Keratinocyte (primary cell): ENCODE data around the gene VSIR. TPM values are rescaled to one million over a fixed set of nuclear protein-coding genes. Genes with fewer than 3 reads are reported as not detected.

Experiments
- DNase-seq: peaks from one replicate; pipeline ENCODE4 v3.0.0-alpha.2; 2011; ENCODE audit warnings: low read depth, missing footprints, low spot score
- FAIRE-seq: peaks from 2 replicates; lab custom pipeline; 2011; peaks lifted over from hg19 to GRCh38; lab: Jason Lieb, UNC
- H2AFZ ChIP-seq: 2 replicates; pipeline ENCODE4 v1.6.0; 2012; ENCODE audit warnings: low read length, control low read depth, inconsistent platforms; ENCODE audit not compliant: control insufficient read depth
- H3K27ac ChIP-seq: 2 replicates; pipeline ENCODE4 v1.5.1; 2011; ENCODE audit warnings: low read length; ENCODE audit not compliant: control insufficient read depth, insufficient read depth
- H3K27me3 ChIP-seq: 3 replicates; pipeline ENCODE4 v1.6.0; 2011; ENCODE audit warnings: low read length; ENCODE audit not compliant: control insufficient read depth, insufficient read depth; ENCODE audit errors: extremely low read depth
- H3K36me3 ChIP-seq, 2 experiments: 2 replicates in 1 of 2; 3 replicates in 1 of 2; pipeline ENCODE4 v1.5.1; 2011; ENCODE audit warnings: low read length in 2 of 2, mild to moderate bottlenecking in 1 of 2; ENCODE audit not compliant: control insufficient read depth in 2 of 2, insufficient read depth in 2 of 2; ENCODE audit errors: extremely low read depth in 1 of 2
- H3K4me1 ChIP-seq: 3 replicates; pipeline ENCODE4 v1.5.1; 2011; ENCODE audit warnings: low read length; ENCODE audit not compliant: control insufficient read depth, insufficient read depth; ENCODE audit errors: extremely low read depth
- H3K4me2 ChIP-seq: 3 replicates; pipeline ENCODE4 v1.6.0; 2011; ENCODE audit warnings: low read depth, low read length; ENCODE audit not compliant: control insufficient read depth, insufficient read depth; ENCODE audit errors: extremely low read depth
- H3K4me3 ChIP-seq, 3 experiments: fragments of 200-600 bp in 1 of 3; sonication (generic) in 1 of 3; 2 replicates in 2 of 3; 3 replicates in 1 of 3; pipeline ENCODE4 v1.5.1; 2011 to 2016; ENCODE audit warnings: low read length in 3 of 3, mild to moderate bottlenecking in 3 of 3, control low read depth in 2 of 3, inconsistent platforms in 1 of 3, low read depth in 1 of 3, mixed read lengths in 1 of 3, mixed run types in 1 of 3, moderate library complexity in 1 of 3; ENCODE audit not compliant: control insufficient read depth in 2 of 3, insufficient read depth in 2 of 3; ENCODE audit errors: extremely low read depth in 1 of 3
- H3K79me2 ChIP-seq: 2 replicates; pipeline ENCODE4 v1.6.0; 2012; ENCODE audit warnings: low read length; ENCODE audit not compliant: control insufficient read depth, insufficient read depth
- H3K9ac ChIP-seq: 3 replicates; pipeline ENCODE4 v1.6.0; 2011; ENCODE audit warnings: low read length; ENCODE audit not compliant: control insufficient read depth, insufficient read depth; ENCODE audit errors: extremely low read depth
- H3K9me1 ChIP-seq: 3 replicates; pipeline ENCODE4 v1.6.0; 2011; ENCODE audit warnings: low read length; ENCODE audit not compliant: control insufficient read depth, insufficient read depth; ENCODE audit errors: extremely low read depth
- H3K9me3 ChIP-seq: 2 replicates; pipeline ENCODE4 v1.5.1; 2012; ENCODE audit warnings: low read depth, low read length; ENCODE audit not compliant: control insufficient read depth
- H4K20me1 ChIP-seq: 3 replicates; pipeline ENCODE4 v1.6.0; 2011; ENCODE audit warnings: low read length; ENCODE audit not compliant: control insufficient read depth, insufficient read depth; ENCODE audit errors: extremely low read depth
- CTCF ChIP-seq, 3 experiments: IDR thresholded peaks in 1 of 3; conservative IDR thresholded peaks in 1 of 3; optimal IDR thresholded peaks in 1 of 3; 2 replicates in 2 of 3; 3 replicates in 1 of 3; pipeline versions ENCODE3 to v1.5.1; 2011; ENCODE audit warnings: low read length in 3 of 3, mild to moderate bottlenecking in 3 of 3, moderate library complexity in 2 of 3, control low read depth in 1 of 3, inconsistent platforms in 1 of 3; ENCODE audit not compliant: insufficient read depth in 2 of 3; ENCODE audit errors: extremely low read depth in 1 of 3
- EZH2 ChIP-seq: IDR thresholded peaks from one replicate; pipeline ENCODE4 v1.6.1; 2012; ENCODE audit warnings: inconsistent platforms, mild to moderate bottlenecking, low read length, moderate library complexity
- dilution Hi-C: fragments of 300-500 bp; cut with MboI; formaldehyde crosslinking; loops from one replicate; pipeline ENCODE4 v1.7.0; 2020; ENCODE audit warnings: low sequenced_read_pairs; ENCODE audit not compliant: extremely low pct_ligation_motif_present
- polyA plus RNA-seq, 5 experiments: library from polyadenylated mRNA; depleted of rRNA in 3 of 5; stranded (reverse) in 3 of 5; stranded (forward) in 1 of 5; unstranded in 1 of 5; fragments of >200 nt; gene quantifications; 1 replicate in 1 of 5; 2 replicates in 3 of 5; 3 replicates in 1 of 5; pipeline versions ENCODE4 v1.2.1 to v1.2.3, GENCODE V29; 2011 to 2012; ENCODE audit warnings: missing spikeins in 2 of 5, low read depth in 1 of 5, low replicate concordance in 1 of 5

The VSIR gene
- polyA plus RNA-seq, 1 donor (not counting 4 experiments of a cell fraction or from before 2014, with no cell fraction given): 8.1 TPM

- Histone ChIP-seq H3K36me3 (no peaks in the 10 kb centered on the region), H3K27ac (no peak overlapping the region), H4K20me1 (no peaks in the 10 kb centered on the region), H3K79me2 (no peaks in the 10 kb centered on the region), H3K4me2 (no peak overlapping the region), H3K4me1 (peaks cover 8% of the 10 kb centered on the region), H3K27me3 (peaks cover 7% of the 10 kb centered on the region), H3K4me3 (no peak overlapping the region), H3K9ac (no peak overlapping the region), H3K9me1 (no peaks in the 10 kb centered on the region), H2AFZ (no peak overlapping the region), H3K9me3 (no peaks in the 10 kb centered on the region)
- dilution Hi-C loops: no loop called here
- no peak for FAIRE-seq
- TF ChIP-seq CTCF (optimal IDR thresholded peaks at IDR 0.05 in 1 of 3, IDR thresholded peaks at IDR 0.05 in 1 of 3, conservative IDR thresholded peaks at IDR 0.05 in 1 of 3; ENCODE audit: extremely low read depth in 1 of 3, insufficient read depth in 2 of 3, low read length in 3 of 3): no peak
- no peak for TF ChIP-seq EZH2
- no peak for DNase-seq
Measured at GRCh38 chr10:71778071-71778825, 4.9 kb upstream of the VSIR start.

GRCh38 chr10:71777213-71777985, 4.1 kb upstream of the VSIR start:
- H3K36me3 ChIP-seq: no peaks in the 10 kb centered on the region
- peaks cover 3% of the 10 kb centered on the region for H3K79me2 ChIP-seq
- no peaks in the 10 kb centered on the region for H3K9me1 ChIP-seq
- H3K4me2 ChIP-seq: no peak overlapping the region
- TF ChIP-seq CTCF (optimal IDR thresholded peaks at IDR 0.05 in 1 of 3, IDR thresholded peaks at IDR 0.05 in 1 of 3, conservative IDR thresholded peaks at IDR 0.05 in 1 of 3; ENCODE audit: extremely low read depth in 1 of 3, insufficient read depth in 2 of 3, low read length in 3 of 3): no peak
- no peak for TF ChIP-seq EZH2
- H3K9ac ChIP-seq: no peak overlapping the region
- H3K4me3 ChIP-seq: no peak overlapping the region
- peaks cover 7% of the 10 kb centered on the region for H3K27me3 ChIP-seq
- H2AFZ ChIP-seq: no peak overlapping the region
- dilution Hi-C loops: no loop called here
- no peaks in the 10 kb centered on the region for H4K20me1 ChIP-seq
- H3K4me1 ChIP-seq: peaks cover 15% of the 10 kb centered on the region
- FAIRE-seq (no peak), DNase-seq (no peak)
- no peaks in the 10 kb centered on the region for H3K9me3 ChIP-seq
- no peak overlapping the region for H3K27ac ChIP-seq
